HFF-Myc (cell line): ENCODE measurements around the gene TAF1D.

Source experiments
- DNase-seq: peaks from one replicate; pipeline ENCODE4 v3.0.0-alpha.2; 2011; ENCODE audit warnings: low read depth; ENCODE audit errors: extremely low read depth
- H3K4me3 ChIP-seq: replicated peaks from 2 replicates; pipeline ENCODE4 v1.5.1; 2011; ENCODE audit warnings: low read depth, mild to moderate bottlenecking, control low read depth, low read length
- CTCF ChIP-seq: IDR thresholded peaks from 2 replicates; pipeline ENCODE4 v1.5.1; 2012; ENCODE audit warnings: mild to moderate bottlenecking, low read depth, low read length, control low read depth; ENCODE audit errors: missing control alignments

TAF1D gene

GRCh38 chr11:93724089-93724488 is 17.2 kb downstream of the TAF1D start:
- no peak for TF ChIP-seq CTCF
- no peak overlapping the region for H3K4me3 ChIP-seq
- DNase-seq: no peak

- H3K4me3 ChIP-seq: no peak overlapping the region
- no peak for DNase-seq
- TF ChIP-seq CTCF: no peak
Observed at GRCh38 chr11:93720522-93720921, 20.8 kb downstream of the TAF1D start.

- TF ChIP-seq CTCF: no peak
- no peak overlapping the region for H3K4me3 ChIP-seq
- DNase-seq: no peak
Observed at GRCh38 chr11:93719310-93719709, 22.0 kb downstream of the TAF1D start.

- no peak overlapping the region for H3K4me3 ChIP-seq
- TF ChIP-seq CTCF: no peak
- no peak for DNase-seq
Observed at GRCh38 chr11:93718057-93718563, 23.2 kb downstream of the TAF1D start.

GRCh38 chr11:93717501-93717900 is 23.8 kb downstream of the TAF1D start:
- no peak for DNase-seq
- TF ChIP-seq CTCF: no peak
- no peak overlapping the region for H3K4me3 ChIP-seq

GRCh38 chr11:93715797-93716396 is 25.4 kb downstream of the TAF1D start:
- DNase-seq: no peak
- TF ChIP-seq CTCF: no peak
- no peak overlapping the region for H3K4me3 ChIP-seq

- TF ChIP-seq CTCF: no peak
- H3K4me3 ChIP-seq: no peak overlapping the region
- no peak for DNase-seq
Observed at GRCh38 chr11:93712678-93713077, 28.6 kb downstream of the TAF1D start.
